ENCODE results near the gene RPGR. TPM values are rescaled to one million over a fixed set of nuclear protein-coding genes. Genes with fewer than 3 reads are reported as not detected.

Gene RPGR
- total RNA-seq, 1 experiment from 2014 or later = 8.5 TPM

- H3K36me3 ChIP-seq (ENCODE audit: control insufficient read depth, insufficient read depth, low read length) = no peaks in the 10 kb centered on the region
- TF ChIP-seq CTCF (IDR thresholded peaks at IDR 0.05; ENCODE audit: insufficient read depth in 1 of 2, low read depth in 1 of 2, low read length in 1 of 2, severe bottlenecking in 1 of 2, unreplicated experiment in 1 of 2) = no peak
- no peaks in the 10 kb centered on the region for H3K27me3 Mint-ChIP-seq (ENCODE audit: insufficient read depth, unreplicated experiment)
- ChIA-PET POLR2A (no interaction called here), CTCF (interaction anchor here (0.7 kb wide), 1 partner anchor 267 kb away, joined by 5 read pairs; no protein-coding TSS in a partner anchor)
- H3K4me1 ChIP-seq = no peaks in the 10 kb centered on the region
- no peak overlapping the region for H3K27ac Mint-ChIP-seq (ENCODE audit: unreplicated experiment)
- H3K4me3 ChIP-seq (ENCODE audit: low read depth, low read length) = no peak overlapping the region
- no peaks in the 10 kb centered on the region for H3K36me3 Mint-ChIP-seq (ENCODE audit: insufficient read depth, unreplicated experiment)
- no peaks in the 10 kb centered on the region for H3K27me3 ChIP-seq (replicated peaks; ENCODE audit: control insufficient read depth, insufficient read depth, low read length)
- H3K9me3 Mint-ChIP-seq (ENCODE audit: unreplicated experiment) = no peaks in the 10 kb centered on the region
- no peak for DNase-seq
- intact Hi-C loops (cut with micrococcal nuclease; ENCODE audit: unreplicated experiment) = loop anchor here (1.0 kb wide), 1 partner anchor 23 kb away; no protein-coding TSS in a partner anchor
- H3K4me1 Mint-ChIP-seq (ENCODE audit: low read depth, unreplicated experiment) = no peaks in the 10 kb centered on the region
- H3K9me3 ChIP-seq = no peaks in the 10 kb centered on the region
- BruUV-seq (replicated peaks) = no TSS peak
- no peak overlapping the region for H3K4me3 Mint-ChIP-seq (ENCODE audit: unreplicated experiment)
Measured at GRCh38 chrX:38357747-38358673, 30.7 kb upstream of the RPGR start.

GRCh38 chrX:38356401-38356800 is 29.1 kb upstream of the RPGR start:
- H3K4me1 Mint-ChIP-seq (ENCODE audit: low read depth, unreplicated experiment) = no peaks in the 10 kb centered on the region
- Histone ChIP-seq H3K4me1 (no peaks in the 10 kb centered on the region), H3K36me3 (ENCODE audit: control insufficient read depth, insufficient read depth, low read length) (no peaks in the 10 kb centered on the region), H3K4me3 (ENCODE audit: low read depth, low read length) (no peak overlapping the region), H3K27me3 (replicated peaks; ENCODE audit: control insufficient read depth, insufficient read depth, low read length) (no peaks in the 10 kb centered on the region), H3K9me3 (no peaks in the 10 kb centered on the region)
- H3K27ac Mint-ChIP-seq (ENCODE audit: unreplicated experiment) = no peak overlapping the region
- H3K4me3 Mint-ChIP-seq (ENCODE audit: unreplicated experiment) = no peak overlapping the region
- no peaks in the 10 kb centered on the region for H3K27me3 Mint-ChIP-seq (ENCODE audit: insufficient read depth, unreplicated experiment)
- no peak for TF ChIP-seq CTCF (IDR thresholded peaks at IDR 0.05; ENCODE audit: insufficient read depth in 1 of 2, low read depth in 1 of 2, low read length in 1 of 2, severe bottlenecking in 1 of 2, unreplicated experiment in 1 of 2)
- ChIA-PET POLR2A (no interaction called here), CTCF (no interaction called here)
- DNase-seq = no peak
- H3K36me3 Mint-ChIP-seq (ENCODE audit: insufficient read depth, unreplicated experiment) = no peaks in the 10 kb centered on the region
- intact Hi-C loops (cut with micrococcal nuclease; ENCODE audit: unreplicated experiment) = no loop called here
- no peaks in the 10 kb centered on the region for H3K9me3 Mint-ChIP-seq (ENCODE audit: unreplicated experiment)
- BruUV-seq (replicated peaks) = no TSS peak

DNA sequence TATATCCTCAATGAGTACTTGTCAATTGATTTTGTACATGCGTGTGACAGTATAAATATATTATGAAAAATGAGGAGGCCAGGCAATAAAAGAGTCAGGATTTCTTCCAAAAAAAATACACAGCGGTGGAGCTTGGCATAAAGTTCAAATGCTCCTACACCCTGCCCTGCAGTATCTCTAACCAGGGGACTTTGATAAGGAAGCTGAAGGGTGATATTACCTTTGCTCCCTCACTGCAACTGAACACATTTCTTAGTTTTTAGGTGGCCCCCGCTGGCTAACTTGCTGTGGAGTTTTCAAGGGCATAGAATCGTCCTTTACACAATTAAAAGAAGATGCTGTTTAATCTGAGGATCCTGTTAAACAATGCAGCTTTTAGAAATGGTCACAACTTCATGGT is 25.1 kb upstream of the RPGR start, which contains the start of gene OTC:
OTC (plus strand) TSS at position 243 of the 400 bp plus-strand sequence; CDS start at position 336, 93 bp downstream.
- H3K4me1 ChIP-seq = no peaks in the 10 kb centered on the region
- Mint-ChIP-seq H3K4me1 (ENCODE audit: low read depth, unreplicated experiment) (no peaks in the 10 kb centered on the region), H3K4me3 (ENCODE audit: unreplicated experiment) (no peak within 1 kb of the TSS), H3K27me3 (ENCODE audit: insufficient read depth, unreplicated experiment) (no peaks in the 10 kb centered on the region), H3K9me3 (ENCODE audit: unreplicated experiment) (peaks cover 10% of the 10 kb centered on the region), H3K27ac (ENCODE audit: unreplicated experiment) (no peak within 1 kb of the TSS), H3K36me3 (ENCODE audit: insufficient read depth, unreplicated experiment) (no peaks in the 10 kb centered on the region)
- ChIA-PET POLR2A (no interaction called here), CTCF (no interaction called here)
- H3K27me3 ChIP-seq (replicated peaks; ENCODE audit: control insufficient read depth, insufficient read depth, low read length) = no peaks in the 10 kb centered on the region
- BruUV-seq (replicated peaks) = no TSS peak
- no peak for TF ChIP-seq CTCF (IDR thresholded peaks at IDR 0.05; ENCODE audit: insufficient read depth in 1 of 2, low read depth in 1 of 2, low read length in 1 of 2, severe bottlenecking in 1 of 2, unreplicated experiment in 1 of 2)
- H3K9me3 ChIP-seq = no peaks in the 10 kb centered on the region
- no peak for DNase-seq
- intact Hi-C loops (cut with micrococcal nuclease; ENCODE audit: unreplicated experiment) = no loop called here
- no peak within 1 kb of the TSS for H3K4me3 ChIP-seq (ENCODE audit: low read depth, low read length)
- H3K36me3 ChIP-seq (ENCODE audit: control insufficient read depth, insufficient read depth, low read length) = no peaks in the 10 kb centered on the region

Data from Caco-2 (cell line).